Thymus (tissue), 11 donors: ENCODE measurements around the gene ALG14. TPM values are rescaled to one million over a fixed set of nuclear protein-coding genes. Genes with fewer than 3 reads are reported as not detected.
"Not testable (repeated sequence)": the region's sequence is repeated elsewhere in the genome, so short reads cannot be mapped to it uniquely, and the experiment has no call there.

ENCODE experiments used
- DNase-seq, 9 donors: peaks; one replicate each; pipeline ENCODE4 v3.0.0-alpha.2; 2013; ENCODE audit warnings: low spot score in 9 of 9, low read depth in 6 of 9, missing footprints in 1 of 9
- H3K27ac ChIP-seq, 2 donors: one replicate each; pipeline ENCODE4 v1.5.1; 2013; ENCODE audit warnings: control low read depth in 1 of 2, low read depth in 1 of 2, low read length in 1 of 2, mild to moderate bottlenecking in 1 of 2, moderate library complexity in 1 of 2
- H3K27me3 ChIP-seq, 2 donors: one replicate each; pipeline ENCODE4 v1.5.1; 2013; ENCODE audit warnings: low read length in 1 of 2; ENCODE audit not compliant: control insufficient read depth in 2 of 2, insufficient read depth in 1 of 2
- H3K36me3 ChIP-seq, 2 donors: one replicate each; pipeline ENCODE4 v1.5.1; 2013; ENCODE audit warnings: low read length in 1 of 2, mild to moderate bottlenecking in 1 of 2, moderate library complexity in 1 of 2; ENCODE audit not compliant: control insufficient read depth in 2 of 2, insufficient read depth in 2 of 2
- H3K4me1 ChIP-seq, 2 donors: one replicate each; pipeline ENCODE4 v1.5.1; 2013; ENCODE audit warnings: low read length in 2 of 2; ENCODE audit not compliant: control insufficient read depth in 2 of 2, insufficient read depth in 2 of 2
- H3K4me3 ChIP-seq, 2 donors: one replicate each; pipeline ENCODE4 v1.5.1; 2013; ENCODE audit warnings: low read length in 2 of 2, control low read depth in 1 of 2, mild to moderate bottlenecking in 1 of 2
- H3K9me3 ChIP-seq, 2 donors: one replicate each; pipeline ENCODE4 v1.5.1; 2013; ENCODE audit warnings: low read length in 1 of 2, mild to moderate bottlenecking in 1 of 2; ENCODE audit not compliant: control insufficient read depth in 2 of 2, insufficient read depth in 1 of 2
- WGBS: extraction: QIAGEN DNeasy Blood & Tissue Kit; methylation state at CpG from one replicate; pipeline ENCODE4 v1.1.7; 2013; 5-methylcytosine and 5-hydroxymethylcytosine counted together
- polyA plus RNA-seq: library from polyadenylated mRNA; stranded (reverse); fragments of 200-250 nt; gene quantifications from one replicate; pipeline ENCODE4 v1.2.3, GENCODE V29; 2013
- total RNA-seq: library from RNA; stranded (reverse); fragments of 120-200 nt; gene quantifications from one replicate; pipeline ENCODE4 v1.2.4, GENCODE V29; 2013
- donor health status: healthy.

ALG14 gene
- total and polyA plus RNA-seq, 2 donors = 1.3 to 4.3 TPM

DNA sequence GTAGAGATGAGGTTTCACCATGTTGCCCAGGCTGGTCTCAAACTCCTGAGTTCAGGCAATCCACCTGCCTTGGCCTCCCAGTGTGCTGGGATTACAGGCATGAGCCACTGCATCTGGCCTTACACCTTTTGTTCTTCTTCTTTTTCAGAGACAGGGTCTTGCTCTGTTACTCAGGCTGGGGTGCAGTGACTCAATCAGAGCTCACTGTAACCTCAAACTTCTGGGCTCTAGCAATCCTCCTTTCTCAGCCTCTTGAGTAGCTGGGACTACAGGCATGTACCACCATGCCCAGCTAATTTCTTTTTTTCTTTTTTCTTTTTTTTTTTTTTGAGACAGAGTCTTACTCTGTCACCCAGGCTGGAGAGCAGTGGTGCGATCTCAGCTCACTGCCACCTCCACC is 131.3 kb downstream of the ALG14 start:
- not testable (repeated sequence) for H3K4me3 ChIP-seq, DNase-seq, H3K9me3 ChIP-seq, H3K27ac ChIP-seq, H3K4me1 ChIP-seq, H3K27me3 ChIP-seq, H3K36me3 ChIP-seq
- 91% methylated on average over 1 of the region's 1 CpG for WGBS

DNA sequence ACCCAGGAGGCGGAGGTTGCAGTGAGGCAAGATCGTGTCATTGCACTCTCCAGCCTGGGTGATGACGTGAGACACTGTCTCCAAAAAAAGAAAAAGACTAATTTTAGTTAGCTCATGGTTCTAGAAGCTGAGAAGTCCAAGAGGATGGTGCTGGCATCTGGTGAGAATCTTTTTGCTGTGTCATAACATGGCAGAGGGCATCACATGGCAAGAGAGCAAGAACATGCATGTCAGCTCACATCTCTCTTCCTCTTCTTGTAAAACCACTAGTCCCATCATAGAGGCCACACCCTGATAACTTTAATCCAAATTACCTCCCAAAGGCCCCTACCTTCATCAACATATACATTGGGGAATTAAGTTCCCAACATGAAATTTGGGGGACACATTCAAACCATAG is 132.0 kb downstream of the ALG14 start:
- DNase-seq = no peak
- Histone ChIP-seq H3K27ac (no peak overlapping the region), H3K36me3 (no peaks in the 10 kb centered on the region), H3K4me1 (peaks cover 0 to 5% of the 10 kb centered on the region in 2 donors), H3K27me3 (no peaks in the 10 kb centered on the region), H3K9me3 (no peaks in the 10 kb centered on the region), H3K4me3 (no peak overlapping the region)
- 96% methylated on average over 3 of the region's 3 CpGs for WGBS

DNA sequence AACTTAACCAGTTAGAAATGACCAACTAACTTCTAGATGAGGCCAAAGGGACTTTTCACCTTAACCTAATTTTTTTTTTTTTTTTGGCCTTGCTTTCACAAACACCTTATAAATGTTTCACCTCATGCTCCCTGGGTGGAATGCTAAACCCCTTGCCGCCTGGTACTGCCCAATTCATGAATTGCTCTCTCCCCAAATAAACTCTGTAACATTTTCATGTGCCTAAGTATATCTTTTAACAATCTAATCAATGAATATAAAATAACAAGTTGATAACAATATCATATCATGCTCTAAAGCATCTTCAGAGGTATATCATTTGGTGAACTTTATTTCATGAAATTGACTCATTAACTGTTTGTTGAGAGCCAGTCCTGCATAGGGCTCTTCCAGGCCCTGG is 134.9 kb downstream of the ALG14 start:
- H3K4me1 ChIP-seq = peaks cover 0 to 6% of the 10 kb centered on the region in 2 donors
- WGBS = 98% methylated on average over 1 of the region's 1 CpG
- no peak for DNase-seq
- no peaks in the 10 kb centered on the region for H3K9me3 ChIP-seq
- H3K4me3 ChIP-seq = no peak overlapping the region
- no peaks in the 10 kb centered on the region for H3K36me3 ChIP-seq
- no peaks in the 10 kb centered on the region for H3K27me3 ChIP-seq
- H3K27ac ChIP-seq = no peak overlapping the region

DNA sequence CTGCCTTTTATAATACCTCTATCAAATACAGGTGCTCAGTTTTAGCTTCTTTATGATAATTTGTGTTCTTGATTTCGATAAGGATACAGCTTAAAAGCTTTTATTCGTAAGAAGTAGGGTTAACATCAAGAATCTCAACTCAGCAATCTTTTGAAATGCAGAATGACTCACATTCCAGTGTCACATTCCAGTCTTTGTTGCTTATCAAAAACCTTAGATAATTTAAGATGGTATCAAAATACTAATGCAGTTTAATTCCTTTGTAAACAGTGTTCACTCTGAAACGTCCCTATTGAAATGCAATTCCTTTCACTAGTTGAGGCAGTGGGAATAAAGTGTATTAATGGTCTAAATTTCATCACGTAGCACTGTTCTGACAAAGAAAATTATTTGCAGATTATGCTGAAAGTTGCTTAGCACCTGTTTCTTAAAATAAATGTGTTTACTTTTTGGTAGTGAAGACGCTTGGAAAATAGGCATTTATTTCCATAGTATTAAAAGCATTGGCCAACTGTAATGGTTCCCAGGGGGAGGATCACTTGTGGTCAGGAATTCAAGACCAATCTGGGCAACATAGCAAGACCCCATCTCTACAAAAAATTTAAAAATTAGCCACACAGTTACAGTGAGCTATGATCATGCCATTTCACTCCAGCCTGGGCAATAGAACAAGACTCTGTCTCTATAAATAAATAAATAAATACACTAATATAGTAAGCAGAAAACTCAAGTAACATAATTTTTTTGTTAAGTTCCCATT is 135.7 kb downstream of the ALG14 start:
- Histone ChIP-seq H3K9me3 (no peaks in the 10 kb centered on the region), H3K4me3 (no peak overlapping the region), H3K36me3 (no peaks in the 10 kb centered on the region), H3K27me3 (no peaks in the 10 kb centered on the region), H3K4me1 (peaks cover 0 to 6% of the 10 kb centered on the region in 2 donors), H3K27ac (no peak overlapping the region)
- no peak for DNase-seq
- WGBS = 94% methylated on average over 5 of the region's 5 CpGs

DNA sequence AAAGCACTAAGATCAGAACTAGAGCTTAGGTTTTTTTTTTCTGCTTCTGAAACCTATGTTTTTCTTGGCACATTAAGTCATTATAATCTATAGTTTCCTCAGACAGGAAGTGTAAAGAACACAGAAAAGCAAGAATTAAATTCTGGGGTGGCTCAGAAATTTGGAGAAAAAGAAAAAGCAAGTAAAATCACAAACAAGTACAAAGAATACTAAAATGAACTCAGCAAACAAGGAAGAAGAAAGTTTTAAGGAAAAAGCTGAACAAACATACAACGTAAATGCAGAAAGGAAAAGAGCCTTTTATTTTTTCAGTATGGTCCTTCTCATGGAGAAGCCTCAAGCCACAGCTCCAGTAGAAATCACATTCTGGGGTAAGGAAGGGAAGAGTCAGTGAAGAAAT is 137.3 kb downstream of the ALG14 start:
- H3K27me3 ChIP-seq = no peaks in the 10 kb centered on the region
- no peaks in the 10 kb centered on the region for H3K9me3 ChIP-seq
- WGBS = 70% methylated on average over 1 of the region's 1 CpG
- H3K4me1 ChIP-seq = peaks cover 0 to 6% of the 10 kb centered on the region in 2 donors
- DNase-seq = no peak
- H3K36me3 ChIP-seq = no peaks in the 10 kb centered on the region
- H3K4me3 ChIP-seq = no peak overlapping the region
- H3K27ac ChIP-seq = no peak overlapping the region

DNA sequence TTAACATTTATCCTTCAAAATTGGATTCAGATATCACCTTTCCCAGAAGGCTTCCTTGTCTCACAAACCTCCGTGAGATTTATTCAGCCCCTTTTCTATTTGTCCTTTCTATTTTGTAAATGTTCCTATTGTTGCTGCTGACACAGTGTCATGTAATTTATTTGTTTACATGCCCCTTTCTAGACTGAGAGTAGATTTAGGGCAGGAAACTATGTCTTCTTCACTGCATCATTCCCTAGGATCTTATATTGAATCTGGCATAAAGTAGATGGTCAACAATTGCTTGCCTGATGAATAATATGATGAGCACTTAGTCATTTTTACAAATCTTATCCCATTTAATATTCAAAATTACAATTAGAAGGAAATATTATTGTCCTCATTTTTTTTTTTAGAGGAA is 137.7 kb downstream of the ALG14 start:
- Histone ChIP-seq H3K27me3 (no peaks in the 10 kb centered on the region), H3K36me3 (no peaks in the 10 kb centered on the region), H3K9me3 (no peaks in the 10 kb centered on the region), H3K4me1 (peaks cover 0 to 6% of the 10 kb centered on the region in 2 donors), H3K4me3 (no peak overlapping the region), H3K27ac (no peak overlapping the region)
- no peak for DNase-seq
- 97% methylated on average over 1 of the region's 1 CpG for WGBS

DNA sequence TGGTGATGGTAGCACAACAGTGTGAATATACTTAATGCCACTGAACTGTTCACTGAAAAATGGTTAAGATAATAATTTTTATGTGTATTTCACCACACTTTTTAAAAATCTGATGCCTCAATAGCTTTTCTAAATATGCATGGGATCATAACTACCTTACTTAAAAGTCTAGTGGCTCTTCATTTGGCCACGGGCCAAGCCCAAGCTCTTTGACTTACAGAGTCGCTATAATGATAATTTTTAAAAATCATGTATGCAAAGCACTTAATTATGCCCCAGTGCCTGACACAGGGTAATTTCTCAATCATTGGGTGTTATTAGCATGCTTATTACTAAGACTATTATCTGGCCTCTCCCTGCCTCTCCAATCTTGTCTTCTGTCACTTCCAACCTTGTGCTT is 138.2 kb downstream of the ALG14 start:
- no peak overlapping the region for H3K27ac ChIP-seq
- H3K27me3 ChIP-seq = no peaks in the 10 kb centered on the region
- 98% methylated on average over 2 of the region's 2 CpGs for WGBS
- no peak overlapping the region for H3K4me3 ChIP-seq
- no peaks in the 10 kb centered on the region for H3K9me3 ChIP-seq
- no peaks in the 10 kb centered on the region for H3K36me3 ChIP-seq
- no peak for DNase-seq
- H3K4me1 ChIP-seq = peaks cover 0 to 6% of the 10 kb centered on the region in 2 donors

DNA sequence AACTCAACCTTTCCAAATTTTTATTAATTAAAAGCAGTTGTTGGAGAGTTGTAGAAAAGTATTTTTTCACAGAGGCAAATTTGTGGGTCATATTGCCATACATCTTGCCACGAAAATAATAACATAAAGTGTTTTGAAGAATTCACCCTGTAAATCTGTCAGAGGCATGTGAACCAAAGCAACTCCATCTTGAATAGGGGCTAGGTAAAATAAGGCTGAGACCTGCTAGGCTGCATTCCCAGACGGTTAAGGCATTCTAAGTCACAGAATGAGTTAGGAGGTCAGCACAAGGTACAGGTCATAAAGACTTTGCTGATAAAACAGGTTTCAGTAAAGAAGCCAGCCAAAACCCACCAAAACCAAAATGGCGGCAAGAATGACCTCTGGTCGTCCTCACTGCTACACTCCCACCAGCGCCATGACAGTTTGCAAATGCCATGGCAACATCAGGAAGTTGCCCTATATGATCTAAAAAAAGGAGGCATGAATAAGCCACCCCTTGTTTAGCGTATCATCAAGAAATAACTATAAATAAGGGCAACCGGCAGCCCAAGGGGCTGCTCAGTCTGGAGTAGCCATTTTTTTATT is 141.4 kb downstream of the ALG14 start:
- Histone ChIP-seq H3K4me3 (no peak overlapping the region), H3K27me3 (peaks cover 17 to 19% of the 10 kb centered on the region in 2 donors), H3K27ac (no peak overlapping the region), H3K4me1 (peaks cover 2 to 12% of the 10 kb centered on the region in 2 donors), H3K36me3 (no peaks in the 10 kb centered on the region), H3K9me3 (no peaks in the 10 kb centered on the region)
- 97% methylated on average over 7 of the region's 7 CpGs for WGBS
- DNase-seq = no peak

DNA sequence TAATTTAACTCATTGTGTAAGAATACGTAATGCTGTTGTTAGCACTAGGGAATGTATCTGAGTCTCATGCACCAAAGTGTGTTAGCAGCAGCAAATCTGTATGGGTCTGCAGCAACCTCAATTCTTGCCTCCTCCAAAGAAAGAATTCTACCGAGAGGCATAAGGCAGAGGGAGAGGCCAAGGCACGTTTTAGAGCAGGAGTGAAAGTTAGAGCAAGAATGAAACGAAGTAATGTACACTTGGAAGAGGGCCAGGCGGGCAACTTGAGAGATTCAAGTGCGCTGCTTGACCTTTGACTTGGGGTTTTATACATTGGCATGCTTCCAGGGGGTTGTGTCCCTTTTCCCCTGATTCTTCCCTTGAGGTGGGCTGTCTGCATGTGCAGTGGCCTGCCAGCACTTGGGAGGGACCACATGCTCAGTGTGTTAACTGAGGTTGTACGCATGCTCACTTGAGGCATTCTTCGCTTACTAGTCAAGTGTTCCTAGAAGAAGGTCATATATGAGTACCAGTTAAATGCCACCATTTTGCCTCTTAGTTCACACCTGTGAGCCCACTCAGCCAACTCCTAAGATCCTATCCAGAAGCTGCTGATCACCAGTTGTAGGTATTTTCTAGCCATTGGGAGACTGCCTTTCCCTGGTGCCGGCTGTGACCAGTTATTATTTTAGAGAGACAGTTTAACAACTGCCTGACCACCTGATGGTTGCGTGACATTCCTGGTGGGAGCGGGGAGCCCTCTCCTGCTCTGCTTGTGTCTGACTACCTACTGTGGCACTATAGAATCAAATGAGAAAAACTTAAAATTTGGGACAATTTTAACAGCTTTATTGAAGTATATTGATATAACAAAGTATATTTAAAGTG is 143.2 kb downstream of the ALG14 start:
- peaks cover 2 to 12% of the 10 kb centered on the region in 2 donors for H3K4me1 ChIP-seq
- 97% methylated on average over 11 of the region's 11 CpGs for WGBS
- H3K36me3 ChIP-seq = no peaks in the 10 kb centered on the region
- H3K9me3 ChIP-seq = no peaks in the 10 kb centered on the region
- no peak overlapping the region for H3K27ac ChIP-seq
- peaks cover 27 to 34% of the 10 kb centered on the region in 2 donors for H3K27me3 ChIP-seq
- no peak overlapping the region for H3K4me3 ChIP-seq
- no peak for DNase-seq
